Measurements from ENCODE around the gene PTPRE.

PTPRE gene

DNA sequence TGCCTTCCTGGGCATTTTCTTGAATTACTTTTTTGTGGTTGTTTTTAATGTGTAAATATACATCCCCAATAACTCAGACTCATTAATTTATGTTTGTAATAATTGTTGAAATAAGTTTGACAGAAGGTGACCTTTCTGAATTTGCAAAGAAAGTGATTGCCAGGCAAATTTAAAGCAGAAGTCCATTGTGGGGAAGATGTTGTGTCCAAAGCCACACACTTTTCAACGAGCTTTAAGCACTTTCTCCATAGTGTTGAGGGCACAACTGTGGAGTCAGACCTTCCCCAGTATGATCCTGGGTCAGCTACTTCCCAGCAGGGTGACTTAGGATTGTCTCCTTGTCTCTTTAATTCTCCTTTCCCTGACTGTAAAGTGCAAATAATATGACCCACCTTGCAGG lies 52.5 kb downstream of the PTPRE start:
- DNase-seq, result no peak

GRCh38 chr10:127961071-127961470 lies 54.2 kb downstream of the PTPRE start:
- DNase-seq, result no peak

DNA sequence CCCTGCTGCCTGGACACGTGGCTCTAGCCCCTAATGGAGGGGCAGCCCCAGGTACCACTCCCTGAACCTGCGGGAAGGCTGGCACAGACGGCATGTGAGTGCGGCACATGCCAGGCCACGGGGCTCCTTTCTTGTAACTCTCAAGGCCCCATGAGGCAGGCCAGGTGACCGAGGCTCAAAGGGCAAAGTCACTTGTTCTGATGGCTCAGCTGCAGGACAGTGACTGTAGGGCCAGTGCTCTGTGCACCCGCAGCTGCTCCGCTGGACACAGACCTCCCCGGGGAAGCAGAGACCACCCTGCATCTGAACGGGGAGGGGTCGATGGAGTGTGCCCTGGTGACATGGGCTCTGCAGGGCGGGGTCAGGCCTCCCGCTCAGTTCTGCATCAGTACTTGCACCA lies 55.3 kb downstream of the PTPRE start:
- DNase-seq, result no peak

- no peak for DNase-seq
Observed at GRCh38 chr10:127963136-127963535, 56.2 kb downstream of the PTPRE start.

DNA sequence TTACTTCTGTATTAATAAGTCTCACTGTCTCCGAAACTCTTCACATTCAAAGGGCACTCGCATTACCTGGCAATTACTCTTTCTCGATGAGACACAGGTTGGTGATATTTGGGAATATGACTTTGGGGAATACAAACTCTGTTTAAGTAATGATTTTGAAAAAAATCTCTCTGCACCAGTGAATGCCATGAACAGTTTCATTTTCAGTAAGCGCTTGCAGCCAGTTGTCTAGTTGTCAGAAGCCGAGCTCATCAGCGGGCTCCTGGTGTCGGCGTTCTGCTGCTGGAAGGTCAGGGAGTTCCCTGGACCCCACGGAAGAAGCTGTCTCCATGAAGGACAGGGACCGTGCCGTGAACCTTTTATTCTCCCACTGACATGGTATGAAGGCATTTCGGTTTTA lies 57.7 kb downstream of the PTPRE start:
- no peak for DNase-seq

DNA sequence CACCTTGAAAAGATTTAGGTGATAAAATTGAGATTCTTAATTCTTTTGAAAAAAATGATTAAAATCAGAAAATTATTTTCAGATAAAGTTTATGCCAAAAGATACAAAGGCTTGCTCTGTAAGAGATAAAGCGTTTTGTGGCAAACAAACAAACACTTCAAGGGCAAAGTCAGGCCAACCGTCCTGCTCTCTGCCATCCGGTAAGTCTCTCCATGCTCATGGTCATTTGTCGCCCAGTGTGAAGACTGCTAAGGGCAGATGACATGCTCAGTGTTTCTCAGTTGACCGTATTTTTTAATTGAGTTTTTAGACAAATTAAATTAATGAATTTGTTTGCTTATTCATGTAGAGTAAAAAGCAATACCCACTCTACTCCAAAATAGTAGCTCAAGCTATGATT lies 60.0 kb downstream of the PTPRE start:
- no peak for DNase-seq

- DNase-seq, result no peak
Observed at GRCh38 chr10:127968027-127968441, 61.1 kb downstream of the PTPRE start.

DNA sequence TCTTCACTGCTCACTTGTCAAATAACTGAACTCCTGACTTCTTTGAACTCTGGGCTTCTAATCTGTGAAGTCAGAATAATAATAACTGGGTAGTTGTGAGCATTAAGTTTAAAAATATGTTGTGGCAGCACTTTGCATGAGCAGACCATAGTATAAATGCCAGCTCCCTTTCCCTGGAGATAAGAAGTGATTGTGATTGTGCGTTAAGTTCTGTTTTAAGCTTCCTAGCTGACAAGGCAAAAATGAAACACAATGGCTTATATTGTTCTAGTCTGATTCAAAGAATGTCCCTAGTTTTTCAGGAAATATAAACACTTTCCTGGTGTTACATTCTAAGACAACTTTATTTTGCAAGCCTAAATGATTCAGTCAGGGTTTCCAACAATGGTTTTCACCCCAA lies 61.8 kb downstream of the PTPRE start:
- DNase-seq, result no peak

DNA sequence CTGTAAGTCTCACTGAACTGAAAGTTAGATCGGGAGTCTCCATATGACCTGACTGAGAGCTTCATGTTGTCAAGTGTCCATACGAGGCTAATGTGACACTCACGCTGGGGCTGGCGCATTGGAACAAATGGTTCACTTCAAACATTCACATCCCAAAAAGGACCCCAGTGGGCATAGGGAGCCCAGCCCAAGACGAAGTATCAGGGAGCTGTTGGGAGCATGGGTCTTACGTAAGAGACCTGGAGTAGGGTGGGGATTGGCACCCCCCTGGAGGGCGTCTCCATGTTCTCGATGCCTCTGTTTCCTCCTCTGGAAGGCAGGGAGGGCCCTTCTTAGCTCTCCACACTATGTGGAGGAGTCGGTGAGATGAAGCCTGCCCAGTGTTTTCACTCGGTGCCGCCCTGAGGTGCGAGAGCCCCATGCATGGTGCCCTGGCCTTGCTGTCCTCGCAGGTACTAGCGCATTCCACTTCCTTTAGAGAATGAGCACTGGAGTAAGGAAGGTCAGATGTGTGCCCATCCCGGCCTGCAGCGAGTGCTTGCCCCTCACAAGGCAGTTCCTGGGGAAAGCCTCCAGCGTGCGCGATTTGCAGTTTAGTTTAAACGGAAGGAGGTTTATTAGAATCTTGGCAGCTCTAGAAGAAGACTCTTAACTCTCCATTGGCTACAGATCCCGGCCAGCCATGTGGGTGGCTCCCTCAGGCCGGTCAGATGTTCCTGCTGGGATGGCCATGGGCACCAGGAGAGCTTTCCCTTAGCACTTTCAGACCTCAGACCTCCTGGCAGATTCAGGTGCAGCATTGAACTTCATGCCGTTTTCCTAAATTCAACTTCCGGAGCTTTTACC lies 64.4 kb downstream of the PTPRE start:
- DNase-seq, result no peak

GRCh38 chr10:127971963-127972615 lies 65.2 kb downstream of the PTPRE start:
- DNase-seq, result no peak

DNA sequence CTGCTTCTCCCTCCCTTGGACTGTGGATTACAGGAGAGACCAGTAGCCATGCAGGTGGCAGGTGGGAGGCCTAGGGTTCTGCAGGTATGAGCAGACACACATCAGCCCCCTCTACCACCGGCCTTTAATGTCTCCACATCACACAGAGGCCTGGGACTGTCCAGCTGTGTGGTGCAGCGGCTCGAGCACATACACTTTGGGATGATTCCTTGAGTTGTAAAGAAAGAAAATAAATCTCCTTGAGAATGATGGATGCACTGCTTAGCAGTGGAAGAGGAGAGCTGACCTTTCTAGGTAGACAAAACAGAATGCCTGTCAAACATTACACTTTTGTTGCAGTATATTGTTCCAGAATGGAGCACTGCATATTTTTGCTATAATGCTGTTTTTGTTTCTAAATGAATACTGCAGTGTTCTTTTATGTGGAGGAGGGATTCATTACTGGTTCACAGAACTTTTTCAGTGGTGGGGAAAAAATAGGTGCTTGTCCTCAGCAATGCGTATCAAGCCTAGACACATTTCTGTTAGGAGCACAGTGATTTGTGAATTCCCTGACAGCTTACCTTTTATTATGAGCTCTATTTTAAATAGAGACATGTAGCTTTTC lies 66.0 kb downstream of the PTPRE start:
- no peak for DNase-seq

GRCh38 chr10:127973791-127974311 lies 66.9 kb downstream of the PTPRE start:
- no peak for DNase-seq

GRCh38 chr10:127974911-127975310 lies 68.0 kb downstream of the PTPRE start:
- DNase-seq, result no peak

DNA sequence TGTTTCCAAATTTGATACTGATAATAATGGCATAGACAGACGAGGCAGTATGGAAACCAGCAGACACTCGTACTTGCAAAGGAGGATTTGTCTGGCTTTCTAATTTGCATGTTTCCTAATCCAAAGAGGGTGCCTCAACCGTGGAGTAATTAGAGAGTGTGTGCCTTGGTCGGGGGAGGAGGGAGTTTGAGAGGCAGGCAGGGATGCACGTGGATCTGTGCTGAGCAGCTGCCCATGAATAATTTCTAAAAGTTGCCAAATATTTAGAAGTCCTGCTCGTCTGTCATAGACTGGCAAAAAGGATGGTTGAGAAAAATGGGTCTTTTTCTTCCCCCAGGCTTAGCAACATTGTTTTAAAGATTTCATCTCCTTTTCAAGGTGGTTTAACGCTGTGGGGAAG lies 69.4 kb downstream of the PTPRE start:
- DNase-seq, result no peak

DNA sequence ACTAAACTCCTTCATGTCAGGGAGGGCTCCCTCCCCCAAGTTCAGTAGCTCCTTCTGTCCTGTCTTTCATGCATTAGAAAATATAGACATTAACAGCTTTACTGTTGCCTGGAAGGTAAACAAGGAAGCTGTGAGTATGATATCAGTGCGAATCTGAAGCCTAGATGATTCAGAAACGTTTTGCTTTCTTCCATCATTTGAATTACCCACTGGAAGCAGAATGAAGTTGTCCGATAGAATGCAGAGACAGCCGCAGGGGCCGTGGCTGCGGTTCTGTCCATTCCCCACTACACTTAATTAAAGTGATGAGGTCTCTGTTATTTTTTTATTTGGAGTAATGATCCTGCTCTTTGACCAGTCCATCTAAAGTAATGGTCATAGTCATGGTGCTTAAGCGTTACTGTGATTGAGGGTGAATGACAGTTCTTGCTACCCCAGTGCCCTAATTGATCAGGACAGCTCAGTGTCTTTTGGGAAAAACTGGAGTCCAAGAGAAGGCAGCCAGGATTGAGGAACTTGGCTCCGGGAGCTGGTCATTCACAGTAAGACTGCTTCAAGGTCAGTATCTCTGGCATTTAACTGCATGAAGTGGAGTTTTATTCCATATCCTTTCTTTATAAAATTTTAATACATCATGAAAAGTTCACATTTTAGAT lies 69.9 kb downstream of the PTPRE start:
- no peak for DNase-seq

GRCh38 chr10:127977357-127978009 lies 70.6 kb downstream of the PTPRE start:
- DNase-seq, result no peak

- DNase-seq, result no peak
Observed at GRCh38 chr10:127978481-127978880, 71.6 kb downstream of the PTPRE start.

- DNase-seq, result no peak
Observed at GRCh38 chr10:127979045-127979444, 72.1 kb downstream of the PTPRE start.

GRCh38 chr10:127979566-127979965 lies 72.7 kb downstream of the PTPRE start:
- DNase-seq, result no peak

- no peak for DNase-seq
Observed at GRCh38 chr10:127980898-127981297, 74.0 kb downstream of the PTPRE start.

GRCh38 chr10:127982601-127983000 lies 75.7 kb downstream of the PTPRE start:
- DNase-seq, result no peak

GRCh38 chr10:127983344-127984100 lies 76.6 kb downstream of the PTPRE start:
- no peak for DNase-seq
